GM18868 (cell line): Measurements from ENCODE around the gene IQGAP1.
"Not testable (repeated sequence)": the region's sequence is repeated elsewhere in the genome, so short reads cannot be mapped to it uniquely, and the experiment has no call there.

Experiments
- ATAC-seq: cut with Tn5 transposase; IDR thresholded peaks from one replicate; pipeline ENCODE4 v1.9.1; 2021; ENCODE audit warnings: mild to moderate bottlenecking, moderate library complexity; ENCODE audit not compliant: unreplicated experiment

Gene IQGAP1

GRCh38 chr15:90482124-90483011, 94.3 kb downstream of the IQGAP1 start:
- ATAC-seq: no peak

- ATAC-seq: no peak
These were observed 94.9 kb downstream of the IQGAP1 start for GRCh38 chr15:90483012-90483307.

- ATAC-seq: no peak
These were observed 95.6 kb downstream of the IQGAP1 start for GRCh38 chr15:90483637-90484036.

- ATAC-seq: no peak
These were observed 99.1 kb downstream of the IQGAP1 start for GRCh38 chr15:90487186-90487585.

- ATAC-seq: no peak
These were observed 101.5 kb downstream of the IQGAP1 start for GRCh38 chr15:90489514-90489913.

- no peak for ATAC-seq
These were observed 101.9 kb downstream of the IQGAP1 start for GRCh38 chr15:90489944-90490343.

- no peak for ATAC-seq
These were observed 105.6 kb downstream of the IQGAP1 start for GRCh38 chr15:90493647-90494046.

GRCh38 chr15:90495067-90495466, 107.0 kb downstream of the IQGAP1 start:
- no peak for ATAC-seq

GRCh38 chr15:90496791-90497190, 108.7 kb downstream of the IQGAP1 start:
- ATAC-seq: no peak

GRCh38 chr15:90497376-90497775, 109.3 kb downstream of the IQGAP1 start:
- ATAC-seq: no peak

GRCh38 chr15:90497912-90498311, 109.9 kb downstream of the IQGAP1 start:
- no peak for ATAC-seq

- no peak for ATAC-seq
These were observed 112.1 kb downstream of the IQGAP1 start for GRCh38 chr15:90500171-90500570.

GRCh38 chr15:90501898-90502297, 113.9 kb downstream of the IQGAP1 start:
- no peak for ATAC-seq

GRCh38 chr15:90510781-90511180, 122.7 kb downstream of the IQGAP1 start:
- ATAC-seq: not testable (repeated sequence)

GRCh38 chr15:90511211-90511618, 123.2 kb downstream of the IQGAP1 start:
- ATAC-seq: not testable (repeated sequence)

GRCh38 chr15:90512276-90512675, 124.2 kb downstream of the IQGAP1 start:
- no peak for ATAC-seq

- no peak for ATAC-seq
These were observed 124.9 kb downstream of the IQGAP1 start for GRCh38 chr15:90512981-90513380.

- ATAC-seq: no peak
These were observed 125.4 kb downstream of the IQGAP1 start for GRCh38 chr15:90513448-90513847.

GRCh38 chr15:90513893-90514292, 125.9 kb downstream of the IQGAP1 start:
- ATAC-seq: not testable (repeated sequence)

GRCh38 chr15:90519688-90520087, 131.6 kb downstream of the IQGAP1 start:
- ATAC-seq: no peak

- no peak for ATAC-seq
These were observed 132.3 kb downstream of the IQGAP1 start for GRCh38 chr15:90520365-90520764.

- ATAC-seq: no peak
These were observed 135.3 kb downstream of the IQGAP1 start for GRCh38 chr15:90523373-90523772.
